ENCODE results near the gene TBC1D9B. TPM values are rescaled to one million over a fixed set of nuclear protein-coding genes. Genes with fewer than 3 reads are reported as not detected.

TBC1D9B gene
- total and polyA plus RNA-seq, 9 of the 15 experiments (the other 6 are each of a cell fraction or from before 2014, with no cell fraction given), result 2.9 to 59.1 (median 33.5) TPM

GRCh38 chr5:179837076-179838011 is 70.4 kb downstream of the TBC1D9B start (continued):
- TF ChIP-seq ZNF584 (CRISPR knock-in tag; IDR thresholded peaks at IDR 0.05; ENCODE audit: low read depth) (no peak), MED1 (CRISPR knock-in tag; IDR thresholded peaks at IDR 0.05; ENCODE audit: borderline replicate concordance) (no peak), HINFP (tag; conservative IDR thresholded peaks at IDR 0.05; ENCODE audit: low read depth) (no peak), NFE2 (IDR thresholded peaks at IDR 0.05; ENCODE audit: low read depth) (no peak), SMARCC2 (IDR thresholded peaks at IDR 0.05; ENCODE audit: low read depth) (no peak), ZNF511 (CRISPR knock-in tag; IDR thresholded peaks at IDR 0.05) (no peak), ELK1 (CRISPR knock-in tag; IDR thresholded peaks at IDR 0.05) (no peak), KDM1A (IDR thresholded peaks at IDR 0.05) (no peak), DNMT1 (IDR thresholded peaks at IDR 0.05) (no peak), USF1 (CRISPR knock-in tag; IDR thresholded peaks at IDR 0.05) (no peak), HDAC1 (IDR thresholded peaks at IDR 0.05) (no peak), ETS1 (conservative IDR thresholded peaks at IDR 0.05; ENCODE audit: control insufficient read depth, low read depth, low read length) (no peak), SMC3 (conservative IDR thresholded peaks at IDR 0.05; ENCODE audit: insufficient read depth, low read depth, low read length) (no peak), ATF2 (CRISPR knock-in tag; IDR thresholded peaks at IDR 0.05) (no peak), SMAD2 (IDR thresholded peaks at IDR 0.05; ENCODE audit: low read depth, low read length) (no peak), ZNF830 (CRISPR knock-in tag; IDR thresholded peaks at IDR 0.05) (peak; percentile 32; the same call in 1 of the 2 replicates), HDGF (IDR thresholded peaks at IDR 0.05) (no peak), ESRRA (IDR thresholded peaks at IDR 0.05; ENCODE audit: borderline replicate concordance, low read depth) (no peak), POLR2B (IDR thresholded peaks at IDR 0.05; ENCODE audit: low read depth, partially characterized antibody) (peak; percentile 10), PKNOX1 (IDR thresholded peaks at IDR 0.05) (peak; percentile 62; the same call in 1 of the 2 replicates)

Measured in K562 (cell line).